Hematopoietic multipotent progenitor cell (in vitro differentiated cells): ENCODE measurements around the gene NAV2. TPM values are rescaled to one million over a fixed set of nuclear protein-coding genes. Genes with fewer than 3 reads are reported as not detected.

Experiments
- DNase-seq, 3 donors: peaks; one replicate each; pipeline ENCODE4 v3.0.0-alpha.2; 2011 to 2015; ENCODE audit warnings: low read depth in 2 of 3, low spot score in 2 of 3
- total RNA-seq: library from RNA; depleted of rRNA; stranded (reverse); fragments of >200 nt; gene quantifications from one replicate; pipeline ENCODE4 v1.2.3, GENCODE V29; 2012

The NAV2 gene
- total RNA-seq, 1 donor = 0.27 TPM

DNA sequence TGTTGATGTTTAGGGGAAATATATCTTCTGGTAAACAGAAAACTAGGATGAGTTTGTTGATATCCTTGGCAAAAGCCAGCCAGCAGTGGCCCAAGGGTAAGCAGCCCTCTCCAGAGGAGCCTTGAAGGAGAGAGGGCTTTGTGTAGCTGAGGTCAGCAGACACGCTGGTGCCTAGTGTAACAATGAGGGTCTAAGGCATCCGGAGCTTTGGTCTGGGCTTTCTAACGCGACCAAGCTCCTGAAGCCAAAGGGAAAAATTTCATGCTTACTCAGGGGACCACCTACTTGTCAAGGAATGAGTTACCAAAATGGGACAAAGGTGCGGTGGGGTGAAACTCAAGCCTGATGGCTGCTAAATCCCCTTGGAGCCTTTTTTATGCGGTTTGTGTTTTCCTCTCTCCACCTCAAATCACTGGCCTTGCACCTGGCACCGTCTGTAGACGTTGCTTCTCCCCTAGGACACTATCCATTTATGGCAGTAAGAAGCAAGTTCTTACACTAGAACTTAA lies 312.7 kb downstream of the NAV2 start:
- DNase-seq = no peak

- no peak for DNase-seq
Observed at GRCh38 chr11:20026629-20027555, 314.3 kb downstream of the NAV2 start.

DNA sequence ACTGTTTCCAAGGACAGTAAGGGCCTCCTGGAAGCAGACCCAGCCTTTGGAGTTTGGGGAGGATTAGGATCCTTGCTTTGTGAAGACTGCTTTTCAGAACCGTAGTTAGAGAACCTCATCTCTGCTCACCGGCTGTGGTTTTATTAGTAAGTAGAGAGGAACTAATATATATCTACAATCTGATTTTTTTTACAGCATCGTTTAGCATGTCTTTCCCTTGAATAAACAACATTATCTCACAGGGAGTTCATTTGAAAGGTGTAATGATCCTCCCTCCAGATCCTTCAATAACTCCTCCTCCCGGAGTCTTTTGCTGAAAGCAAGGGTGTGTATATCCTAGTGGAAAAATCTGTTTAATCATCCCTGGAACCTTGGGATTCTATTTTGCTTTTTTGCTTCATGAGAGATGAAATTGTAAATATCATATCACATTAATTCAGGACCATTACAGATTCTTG lies 314.9 kb downstream of the NAV2 start:
- DNase-seq = no peak

DNA sequence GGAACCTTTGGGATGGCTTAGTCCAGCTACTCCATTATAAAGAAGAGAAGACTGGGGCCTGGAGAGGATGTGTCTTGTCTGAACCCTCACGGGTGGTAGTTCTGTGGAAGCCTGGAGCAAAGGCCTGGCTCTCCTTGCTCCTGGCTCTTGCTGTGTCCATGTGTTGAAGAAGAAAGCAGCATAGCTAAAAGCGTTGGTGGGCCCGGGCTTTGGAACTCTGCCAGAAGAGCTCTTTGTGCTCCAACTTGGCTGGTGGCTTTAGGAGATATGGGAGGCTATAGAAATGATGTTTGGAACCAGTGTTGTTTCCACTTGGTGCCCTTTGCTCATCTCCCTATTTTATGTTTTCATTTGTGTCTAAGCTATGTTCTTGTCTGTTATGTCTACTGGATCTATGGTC lies 316.6 kb downstream of the NAV2 start:
- DNase-seq = no peak

- DNase-seq = no peak
Observed at GRCh38 chr11:20030472-20030871, 317.8 kb downstream of the NAV2 start.

DNA sequence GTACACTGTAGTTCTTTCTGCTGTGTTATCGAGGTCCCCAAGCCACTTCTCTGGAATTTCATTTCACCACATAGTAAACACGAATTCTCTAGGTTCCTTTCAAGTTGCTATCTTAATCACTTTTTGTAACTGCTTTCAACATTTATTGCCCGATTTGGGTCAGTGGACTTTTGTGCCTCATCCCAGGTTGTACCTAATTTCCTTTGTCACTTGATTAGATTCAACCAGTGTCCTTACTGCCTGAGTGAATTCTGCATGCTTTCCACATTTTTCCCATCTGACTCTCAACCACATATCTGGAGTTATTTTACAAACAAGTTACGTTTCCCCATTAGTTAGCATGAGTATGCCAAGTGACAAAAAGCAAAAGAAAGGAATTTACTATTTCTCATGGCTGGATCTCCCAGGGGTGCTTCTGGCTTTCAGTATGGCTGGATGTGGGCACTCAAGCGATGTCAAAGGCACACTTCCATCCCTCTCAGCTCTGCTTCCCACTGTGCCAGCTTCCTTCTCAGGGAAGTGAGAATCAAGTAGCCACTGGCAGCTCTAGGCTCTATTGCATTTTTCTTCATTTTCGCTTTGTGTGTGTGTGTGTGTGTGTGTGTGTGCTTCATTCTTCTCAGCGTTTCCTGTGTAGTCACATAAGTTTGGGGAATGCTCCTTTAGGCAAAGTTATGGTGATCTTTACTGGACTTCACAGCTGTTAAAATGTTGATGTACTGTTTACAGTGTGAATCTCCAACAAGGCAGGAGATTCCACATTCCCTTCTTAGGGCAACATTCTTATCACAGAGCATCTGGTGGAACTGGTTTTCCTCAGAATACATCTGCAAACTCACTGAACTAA lies 318.7 kb downstream of the NAV2 start:
- no peak for DNase-seq

- DNase-seq = no peak
Observed at GRCh38 chr11:20032127-20032526, 319.5 kb downstream of the NAV2 start.

- no peak for DNase-seq
Observed at GRCh38 chr11:20032577-20033260, 320.1 kb downstream of the NAV2 start.

DNA sequence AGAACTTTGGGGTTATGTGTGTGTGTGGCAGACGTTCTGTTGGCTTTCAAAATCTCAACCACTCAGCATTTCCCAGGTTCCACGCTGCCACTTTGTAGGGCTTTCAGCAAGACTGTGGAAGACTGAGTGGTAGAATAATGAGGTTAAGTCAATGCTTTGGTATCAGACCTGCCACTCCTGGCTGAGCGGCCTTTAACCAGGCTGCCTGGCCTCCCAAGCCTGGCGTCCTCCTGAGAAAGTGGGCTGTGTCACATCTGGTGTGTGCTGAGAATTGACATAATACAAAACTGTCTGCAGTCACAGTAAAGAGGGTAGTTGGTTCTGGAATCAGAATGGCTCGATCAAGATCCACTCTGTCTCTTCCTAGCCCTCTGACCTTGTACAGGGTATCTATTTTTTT lies 321.2 kb downstream of the NAV2 start:
- no peak for DNase-seq

GRCh38 chr11:20034941-20035340 lies 322.3 kb downstream of the NAV2 start:
- no peak for DNase-seq

DNA sequence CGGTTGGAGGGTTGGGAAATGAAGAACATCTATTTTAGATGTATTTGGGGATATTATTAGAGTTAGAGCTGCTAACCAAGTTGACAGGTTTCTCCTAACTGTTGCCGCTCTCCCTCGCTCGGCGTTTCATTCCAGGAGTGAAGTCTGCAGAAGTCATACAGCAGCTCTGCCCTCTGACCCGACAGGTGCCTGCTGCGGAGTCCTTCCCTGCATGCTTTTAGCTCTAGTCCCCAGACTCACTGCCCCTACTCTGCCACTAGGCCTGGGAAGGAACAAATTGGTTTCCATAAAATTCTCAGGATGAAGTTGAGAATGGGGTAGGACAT lies 322.7 kb downstream of the NAV2 start:
- no peak for DNase-seq

- DNase-seq = no peak
Observed at GRCh38 chr11:20035701-20036601, 323.3 kb downstream of the NAV2 start.

GRCh38 chr11:20036626-20037335 lies 324.1 kb downstream of the NAV2 start:
- DNase-seq = no peak

DNA sequence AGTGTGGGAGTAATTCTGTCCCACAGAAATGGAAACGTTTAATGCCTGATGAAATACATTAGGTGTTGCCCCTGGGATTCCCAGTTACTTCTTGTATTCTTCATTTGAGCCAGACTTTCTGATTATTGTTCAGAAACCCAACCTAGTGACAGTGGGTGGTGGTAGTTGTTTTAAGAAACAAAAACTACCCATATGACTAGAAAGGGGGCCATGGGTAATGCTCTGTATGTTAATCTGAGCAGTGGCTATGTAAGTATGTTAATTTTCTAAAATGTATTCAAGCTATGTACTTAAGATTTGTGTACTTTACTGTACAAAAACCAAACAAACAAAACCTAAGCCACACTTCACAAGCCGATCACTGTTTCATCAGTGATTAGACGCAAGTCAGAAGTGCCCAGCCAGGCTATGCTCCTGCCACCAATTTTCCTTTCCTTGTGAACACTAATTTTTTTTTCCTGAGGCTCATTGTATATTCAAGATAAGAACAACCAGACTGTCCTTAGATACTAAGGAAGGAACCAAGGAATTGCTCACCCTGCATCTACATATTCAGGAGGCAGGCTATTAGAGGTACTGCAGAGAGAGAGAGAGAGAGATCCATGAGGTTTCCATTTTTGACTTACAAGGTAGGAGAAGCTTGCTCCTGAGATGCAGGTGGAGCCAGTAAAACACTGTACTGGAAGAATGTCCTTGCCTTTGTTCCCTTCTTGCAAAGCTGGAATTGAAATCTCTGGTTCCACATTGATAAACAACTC lies 324.9 kb downstream of the NAV2 start:
- DNase-seq = no peak

DNA sequence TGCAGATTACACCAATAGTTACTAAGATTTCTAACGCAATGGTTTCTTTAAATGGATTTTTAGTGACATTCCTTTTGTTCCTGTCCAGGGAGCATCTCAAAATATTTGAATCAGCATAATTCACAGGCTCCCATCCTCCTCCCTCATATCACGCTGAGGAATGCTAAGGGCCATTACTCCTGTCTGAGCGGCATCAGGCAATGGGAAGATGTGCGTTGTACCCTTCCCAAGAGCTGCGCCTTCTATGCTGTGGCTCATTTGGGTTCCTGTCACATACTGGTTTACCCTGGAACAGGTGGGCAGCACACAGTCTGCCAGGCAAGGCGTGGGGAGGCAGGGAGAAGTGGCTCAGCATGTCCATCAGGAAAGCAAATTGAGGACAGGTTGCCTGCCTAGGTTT lies 325.8 kb downstream of the NAV2 start:
- no peak for DNase-seq

GRCh38 chr11:20038972-20039371 lies 326.3 kb downstream of the NAV2 start:
- no peak for DNase-seq

DNA sequence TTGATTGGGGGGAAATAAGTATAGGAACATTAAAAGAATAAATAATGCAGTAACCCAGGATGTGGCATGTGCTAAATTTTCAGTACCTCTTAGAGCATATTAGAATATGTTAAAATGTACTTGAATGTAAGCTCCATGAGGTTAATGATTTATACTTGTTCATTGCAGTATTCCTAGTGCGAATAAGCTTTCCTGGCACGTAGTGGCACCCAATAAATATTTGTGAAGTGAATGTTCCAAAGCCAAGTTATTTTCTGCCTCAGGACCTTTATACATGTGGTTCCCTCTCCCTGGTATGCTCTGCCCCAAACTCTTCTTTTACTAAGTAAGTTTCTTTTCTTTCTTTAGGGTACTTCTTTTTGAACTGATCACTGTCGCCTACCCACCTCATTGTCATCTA lies 328.9 kb downstream of the NAV2 start:
- no peak for DNase-seq

DNA sequence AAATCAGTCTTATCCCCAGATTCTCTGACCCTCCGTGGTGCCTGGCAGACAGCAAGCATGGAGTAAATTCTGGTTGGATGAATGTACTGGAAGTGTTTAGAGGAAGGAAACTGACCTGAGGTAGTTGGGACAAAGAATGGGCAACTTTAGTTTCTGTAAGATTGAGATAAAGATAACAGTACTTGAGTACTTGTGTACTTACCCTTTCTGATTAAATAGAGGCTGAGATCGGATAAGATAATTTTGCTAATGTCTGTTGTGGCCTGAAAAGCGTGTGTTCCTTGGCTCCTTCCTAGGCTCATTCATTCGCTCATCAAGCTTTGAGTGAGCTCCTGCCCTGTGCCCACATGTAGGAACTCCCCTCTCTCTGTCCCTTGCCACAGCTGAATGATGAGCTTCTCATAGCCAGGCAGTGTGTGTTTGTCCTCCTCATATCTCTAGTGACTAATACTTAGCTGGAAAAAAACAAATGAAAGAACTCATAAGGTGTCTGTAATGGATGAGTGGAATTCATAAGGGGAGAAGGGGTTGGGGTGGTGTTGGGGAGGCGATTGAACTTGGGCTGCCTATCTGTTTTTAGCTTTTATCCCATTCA lies 329.5 kb downstream of the NAV2 start:
- no peak for DNase-seq
